Common myeloid progenitor, CD34-positive (primary cell): ENCODE results near the gene IL12A.

Source experiments
- CTCF ChIA-PET: fragments of 350-600 bp; sonication (Branson Sonifier 250); formaldehyde crosslinking; loops from one replicate; lab custom pipeline; 2021; ENCODE audit warnings: antibody characterized with exemption; lab: Charles Lee
- POLR2A ChIA-PET: fragments of 350-600 bp; sonication (Branson Sonifier 250); formaldehyde crosslinking; loops from one replicate; lab custom pipeline; 2021; ENCODE audit warnings: antibody characterized with exemption; lab: Charles Lee
- DNase-seq, 3 donors: peaks; one replicate each; pipeline versions ENCODE4 v3.0.0 to v3.0.0-alpha.2; 2013
- H3K27ac ChIP-seq, 2 experiments: 1 replicate in 1 of 2; 2 replicates in 1 of 2; pipeline ENCODE4 v1.7.0; 2013; ENCODE audit warnings: inconsistent platforms in 2 of 2, low read length in 2 of 2, mild to moderate bottlenecking in 2 of 2, low read depth in 1 of 2, moderate library complexity in 1 of 2; ENCODE audit not compliant: severe bottlenecking in 2 of 2, insufficient read depth in 1 of 2, poor library complexity in 1 of 2
- H3K27me3 ChIP-seq, 5 experiments: replicated peaks in 2 of 5; 1 replicate in 3 of 5; 2 replicates in 2 of 5; pipeline versions ENCODE4 v1.6.1 to v1.7.0; 2013; ENCODE audit warnings: low read length in 4 of 5, mild to moderate bottlenecking in 2 of 5, moderate library complexity in 2 of 5, inconsistent platforms in 1 of 5; ENCODE audit not compliant: insufficient read depth in 5 of 5, control insufficient read depth in 4 of 5
- H3K36me3 ChIP-seq, 4 experiments: 1 replicate in 2 of 4; 2 replicates in 2 of 4; pipeline versions ENCODE4 v1.6.1 to v1.7.0; 2013; ENCODE audit warnings: low read length in 3 of 4, control low read depth in 1 of 4, mild to moderate bottlenecking in 1 of 4; ENCODE audit not compliant: control insufficient read depth in 4 of 4, insufficient read depth in 4 of 4
- H3K4me1 ChIP-seq, 4 experiments: 1 replicate in 3 of 4; 2 replicates in 1 of 4; pipeline versions ENCODE4 v1.6.1 to v1.7.1; 2013; ENCODE audit warnings: low read length in 3 of 4, mild to moderate bottlenecking in 3 of 4, control low read depth in 1 of 4, inconsistent platforms in 1 of 4, moderate library complexity in 1 of 4; ENCODE audit not compliant: control insufficient read depth in 4 of 4, insufficient read depth in 4 of 4; ENCODE audit errors: control extremely low read depth in 1 of 4
- H3K4me3 ChIP-seq, 7 experiments: 1 replicate in 4 of 7; 2 replicates in 3 of 7; pipeline versions ENCODE4 v1.5.1 to v1.7.0; 2013; ENCODE audit warnings: mild to moderate bottlenecking in 7 of 7, low read length in 6 of 7, moderate library complexity in 6 of 7, inconsistent platforms in 2 of 7, low read depth in 2 of 7, control low read depth in 1 of 7; ENCODE audit not compliant: insufficient read depth in 4 of 7, control insufficient read depth in 1 of 7; ENCODE audit errors: extremely low read depth in 1 of 7
- H3K9me3 ChIP-seq, 5 experiments: 1 replicate in 4 of 5; 2 replicates in 1 of 5; pipeline versions ENCODE4 v1.6.1 to v1.7.1; 2013; ENCODE audit warnings: low read length in 4 of 5, mild to moderate bottlenecking in 2 of 5, inconsistent platforms in 1 of 5, low read depth in 1 of 5, moderate library complexity in 1 of 5; ENCODE audit not compliant: control insufficient read depth in 4 of 5, insufficient read depth in 2 of 5; ENCODE audit errors: control extremely low read depth in 1 of 5
- WGBS: methylation state at CpG from one replicate; pipeline ENCODE4 v1.1.5; 2013; ENCODE audit not compliant: insufficient coverage; 5-methylcytosine and 5-hydroxymethylcytosine counted together

The IL12A gene

GRCh38 chr3:160009525-160009924, 20.9 kb downstream of the IL12A start:
- Histone ChIP-seq H3K4me3 (no peak overlapping the region), H3K4me1 (peaks cover 3 to 31% (median 20%) of the 10 kb centered on the region in 4 experiments), H3K27ac (no peak overlapping the region), H3K27me3 (no peaks in the 10 kb centered on the region), H3K9me3 (no peaks in the 10 kb centered on the region), H3K36me3 (no peaks in the 10 kb centered on the region)
- CTCF ChIA-PET: interaction anchor here (1.0 to 12.5 kb wide), 5 partner anchors 18 to 749 kb away, joined by 3 to 263 read pairs (median 192); partner anchors contain the start of gene IL12A
- POLR2A ChIA-PET: no interaction called here
- no peak for DNase-seq

DNA sequence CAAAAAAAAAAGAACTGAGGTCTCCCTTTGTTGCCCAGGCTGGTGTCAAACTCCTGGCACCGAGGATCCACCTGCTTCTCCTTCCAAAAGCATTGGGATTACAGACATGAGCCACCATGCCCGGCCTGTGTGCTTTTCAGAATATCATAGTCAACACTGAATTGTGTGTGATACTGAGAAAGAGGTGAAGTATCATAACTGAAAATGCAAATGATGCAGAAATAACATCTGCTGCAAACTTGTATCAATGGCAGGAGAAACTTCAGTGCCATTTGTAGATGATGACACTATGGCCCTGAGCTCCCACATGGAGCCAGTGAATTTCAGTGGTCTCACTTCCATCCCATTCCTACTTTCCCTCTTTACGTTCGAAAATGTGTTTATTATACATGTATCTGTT, 21.9 kb downstream of the IL12A start:
- DNase-seq: no peak
- Histone ChIP-seq H3K27me3 (no peaks in the 10 kb centered on the region), H3K9me3 (no peaks in the 10 kb centered on the region), H3K4me1 (peaks cover 3 to 27% (median 18%) of the 10 kb centered on the region in 4 experiments), H3K36me3 (no peaks in the 10 kb centered on the region), H3K4me3 (no peak overlapping the region), H3K27ac (no peak overlapping the region)
- 100% methylated on average over 1 of the region's 4 CpGs for WGBS
- CTCF ChIA-PET: interaction anchor here (0.6 to 11.1 kb wide), 6 partner anchors 11 to 425 kb away, joined by 3 to 231 read pairs (median 6); partner anchors contain the start of gene IL12A
- POLR2A ChIA-PET: no interaction called here

- POLR2A ChIA-PET: no interaction called here
- H3K4me3 ChIP-seq: peak overlapping the region in 1 of 7 experiments; percentile 0
Measured at GRCh38 chr3:160012108-160012507, 23.5 kb downstream of the IL12A start.

DNA sequence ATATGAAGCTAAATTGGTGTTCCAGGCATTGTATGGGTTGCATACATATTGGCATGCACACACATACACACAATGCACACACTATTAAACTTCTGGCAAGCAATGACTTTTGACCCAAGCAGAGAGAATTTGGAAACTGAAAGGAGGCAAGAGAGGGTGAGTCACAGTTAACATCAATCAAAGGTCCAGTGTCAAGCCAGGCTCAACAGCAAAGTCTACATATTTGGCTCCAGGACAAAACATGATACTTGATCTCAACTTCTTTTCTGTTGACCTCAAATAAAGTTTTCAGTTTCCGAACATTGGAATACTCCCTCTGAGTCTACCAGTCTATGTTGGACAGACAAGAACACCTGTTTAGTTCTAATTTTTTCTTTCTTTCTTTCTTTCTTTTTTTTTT, 28.3 kb downstream of the IL12A start:
- Histone ChIP-seq H3K9me3 (no peaks in the 10 kb centered on the region), H3K4me1 (peaks cover 3 to 13% (median 6%) of the 10 kb centered on the region in 4 experiments), H3K27ac (no peak overlapping the region), H3K36me3 (no peaks in the 10 kb centered on the region), H3K4me3 (no peak overlapping the region), H3K27me3 (no peaks in the 10 kb centered on the region)
- peak in 2 of 3 donors; percentile 60 to 64 for DNase-seq
- no CpG with 5 or more reads among the region's 1 CpG for WGBS
- POLR2A ChIA-PET: no interaction called here
- CTCF ChIA-PET: interaction anchor here (0.9 kb wide), 1 partner anchor 146 kb away, joined by 4 read pairs; no protein-coding TSS in a partner anchor

More at GRCh38 chr3:160012108-160012507, 23.5 kb downstream of the IL12A start:
- 10% methylated on average over 1 of the region's 2 CpGs for WGBS
- H3K27ac ChIP-seq: no peak overlapping the region
- CTCF ChIA-PET: interaction anchor here (1.1 to 1.7 kb wide), 5 partner anchors 8 to 332 kb away, joined by 3 to 7 read pairs (median 4); partner anchors contain the start of gene IL12A
- no peaks in the 10 kb centered on the region for H3K27me3 ChIP-seq
- H3K9me3 ChIP-seq: no peaks in the 10 kb centered on the region
- no peaks in the 10 kb centered on the region for H3K36me3 ChIP-seq
- peak in 2 of 3 donors; percentile 61 to 72 for DNase-seq
- H3K4me1 ChIP-seq: peaks cover 3 to 12% (median 7%) of the 10 kb centered on the region in 4 experiments

- H3K4me1 ChIP-seq: peaks cover 0 to 22% (median 11%) of the 10 kb centered on the region in 4 experiments
- H3K9me3 ChIP-seq: no peaks in the 10 kb centered on the region
- no peak for DNase-seq
- 95% methylated on average over 2 of the region's 5 CpGs for WGBS
- H3K27me3 ChIP-seq: no peaks in the 10 kb centered on the region
- ChIA-PET CTCF (interaction anchor here (1.5 to 2.6 kb wide), 2 partner anchors 13 to 30 kb away, joined by 3 to 8 read pairs; partner anchors contain the start of gene IL12A), POLR2A (no interaction called here)
- H3K27ac ChIP-seq: no peak overlapping the region
- no peaks in the 10 kb centered on the region for H3K36me3 ChIP-seq
- no peak overlapping the region for H3K4me3 ChIP-seq
Measured at GRCh38 chr3:160018959-160019358, 30.3 kb downstream of the IL12A start.

DNA sequence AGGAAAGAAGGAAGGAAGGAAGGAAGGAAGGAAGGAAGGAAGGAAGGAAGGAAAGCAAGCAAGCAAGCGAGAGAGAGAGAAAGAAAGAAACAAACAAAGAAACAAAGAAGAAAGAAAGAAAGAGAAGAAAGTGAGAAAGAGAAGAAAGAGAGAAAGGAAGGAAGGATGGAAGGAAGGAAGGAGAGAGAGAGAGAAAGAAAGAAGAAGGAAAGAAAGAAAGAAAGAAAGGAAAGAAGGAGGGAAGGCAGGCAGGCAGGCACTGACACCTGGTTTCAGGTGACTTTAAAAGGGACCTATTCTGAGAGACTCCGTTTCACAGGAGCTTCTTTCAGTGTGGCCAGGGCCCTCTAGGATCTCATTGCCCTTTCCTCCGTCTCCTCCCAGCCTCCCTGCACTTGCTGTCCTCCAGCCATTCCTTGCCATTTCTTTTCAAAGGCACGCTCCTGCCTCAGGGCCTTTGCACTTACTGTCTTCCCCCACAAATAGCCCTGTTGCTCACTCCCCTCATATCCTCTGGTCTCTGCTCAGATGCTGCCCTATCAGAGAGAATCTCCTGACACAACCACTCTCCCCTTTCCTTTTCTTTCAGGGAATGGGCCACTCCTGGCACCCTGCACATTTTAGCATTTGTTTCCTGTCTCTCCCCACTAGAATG, 31.5 kb downstream of the IL12A start:
- Histone ChIP-seq H3K4me3 (no peak overlapping the region), H3K9me3 (no peaks in the 10 kb centered on the region), H3K36me3 (no peaks in the 10 kb centered on the region), H3K27me3 (no peaks in the 10 kb centered on the region), H3K27ac (no peak overlapping the region), H3K4me1 (peaks cover 0 to 22% (median 11%) of the 10 kb centered on the region in 4 experiments)
- no peak for DNase-seq
- 98% methylated on average over 4 of the region's 4 CpGs for WGBS
- CTCF ChIA-PET: interaction anchor here (1.5 to 2.6 kb wide), 4 partner anchors 12 to 31 kb away, joined by 3 to 8 read pairs (median 4); partner anchors contain the start of gene IL12A
- POLR2A ChIA-PET: interaction anchor here (0.6 kb wide), 1 partner anchor 705 kb away, joined by 4 read pairs; no protein-coding TSS in a partner anchor

DNA sequence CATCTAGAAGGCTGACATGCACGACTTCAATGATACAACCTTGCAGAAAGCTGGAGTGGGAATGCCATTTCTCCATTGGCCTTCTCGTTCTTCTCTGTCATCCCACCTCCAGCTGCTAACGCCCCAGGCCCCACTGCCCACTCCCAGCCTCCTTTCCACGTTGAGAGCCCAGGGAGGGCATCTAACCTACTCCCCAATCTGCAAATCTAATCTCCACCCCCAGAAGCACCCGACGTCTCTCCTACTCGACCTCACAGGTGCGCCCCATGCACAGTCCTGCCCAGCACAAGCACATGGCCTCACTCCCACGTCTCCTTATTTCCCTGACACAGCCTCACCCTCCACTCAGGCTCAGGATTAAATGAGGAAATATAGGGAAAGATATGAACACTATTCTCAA, 33.4 kb downstream of the IL12A start:
- H3K9me3 ChIP-seq: no peaks in the 10 kb centered on the region
- WGBS: 100% methylated on average over 4 of the region's 9 CpGs
- ChIA-PET CTCF (interaction anchor here (0.9 to 2.4 kb wide), 4 partner anchors 10 to 18 kb away, joined by 3 to 7 read pairs (median 4); no protein-coding TSS in a partner anchor), POLR2A (no interaction called here)
- H3K27ac ChIP-seq: no peak overlapping the region
- H3K4me3 ChIP-seq: no peak overlapping the region
- H3K4me1 ChIP-seq: peaks cover 0 to 39% (median 24%) of the 10 kb centered on the region in 4 experiments
- DNase-seq: no peak
- no peaks in the 10 kb centered on the region for H3K27me3 ChIP-seq
- H3K36me3 ChIP-seq: no peaks in the 10 kb centered on the region
